Inflammatory macrophage (primary cell): ENCODE results near the gene BABAM1.
"Not testable (repeated sequence)": the region's sequence is repeated elsewhere in the genome, so short reads cannot be mapped to it uniquely, and the experiment has no call there.

Source experiments
- DNase-seq, 2 donors: peaks; one replicate each; pipeline ENCODE4 v3.0.0-alpha.2; 2020 to 2022

Gene BABAM1

GRCh38 chr19:17243830-17244617 is 23.2 kb upstream of the BABAM1 start:
- DNase-seq = no peak

GRCh38 chr19:17244618-17245534 is 22.4 kb upstream of the BABAM1 start:
- DNase-seq = peak; percentile 16 to 31

GRCh38 chr19:17245535-17245984 is 21.7 kb upstream of the BABAM1 start, which contains the start of gene NR2F6:
TSS of gene NR2F6 (minus strand) at chr19:17245919. CDS start at chr19:17245220, 699 bp downstream.
- no peak for DNase-seq

- DNase-seq = peak; percentile 59 to 78
These were observed 20.4 kb upstream of the BABAM1 start for GRCh38 chr19:17246681-17247425.

GRCh38 chr19:17248011-17248776 is 19.0 kb upstream of the BABAM1 start:
- DNase-seq = no peak

GRCh38 chr19:17249887-17250548 is 17.2 kb upstream of the BABAM1 start:
- DNase-seq = no peak

- DNase-seq = no peak
These were observed 12.6 kb upstream of the BABAM1 start for GRCh38 chr19:17254636-17255035.

GRCh38 chr19:17255150-17255621 is 12.1 kb upstream of the BABAM1 start:
- DNase-seq = no peak

- no peak for DNase-seq
These were observed 11.1 kb upstream of the BABAM1 start for GRCh38 chr19:17256130-17256529.

- no peak for DNase-seq
These were observed 8.0 kb upstream of the BABAM1 start for GRCh38 chr19:17259118-17259780.

GRCh38 chr19:17259934-17260333 is 7.3 kb upstream of the BABAM1 start:
- no peak for DNase-seq

- DNase-seq = peak; percentile 82 to 83
These were observed 6.4 kb upstream of the BABAM1 start for GRCh38 chr19:17260842-17261325.

GRCh38 chr19:17262557-17262956 is 4.7 kb upstream of the BABAM1 start:
- no peak for DNase-seq

- DNase-seq = no peak
These were observed 3.3 kb upstream of the BABAM1 start for GRCh38 chr19:17263712-17264640.

GRCh38 chr19:17264641-17264979 is 2.6 kb upstream of the BABAM1 start, which contains the start of gene USHBP1:
TSS of gene USHBP1 (minus strand) at chr19:17264745. CDS start at chr19:17264299, 446 bp downstream.
- no peak for DNase-seq

GRCh38 chr19:17266026-17266425 is 1.2 kb upstream of the BABAM1 start:
- DNase-seq = no peak

GRCh38 chr19:17266589-17266974 is 661 bp upstream of the BABAM1 start:
- DNase-seq = peak in 1 of 2 donors; percentile 6

GRCh38 chr19:17268754-17269153 is 1.5 kb downstream of the BABAM1 start:
- no peak for DNase-seq

GRCh38 chr19:17274892-17275291 is 7.6 kb downstream of the BABAM1 start:
- not testable (repeated sequence) for DNase-seq
